ENCODE data around the gene PRRG4.

- TF ChIP-seq CTCF (optimal IDR thresholded peaks at IDR 0.05 in 1 of 3, IDR thresholded peaks at IDR 0.05 in 1 of 3, conservative IDR thresholded peaks at IDR 0.05 in 1 of 3; ENCODE audit: extremely low read depth in 1 of 3, insufficient read depth in 2 of 3, low read length in 3 of 3), result no peak
- TF ChIP-seq EZH2 (IDR thresholded peaks at IDR 0.05; ENCODE audit: low read length), result no peak
Observed at GRCh38 chr11:32836946-32837345, 7.2 kb downstream of the PRRG4 start.
